Upper lobe of right lung (tissue), 1 donor: ENCODE measurements around the gene FPR2. TPM values are rescaled to one million over a fixed set of nuclear protein-coding genes. Genes with fewer than 3 reads are reported as not detected.

ENCODE experiments used
- ATAC-seq: fragments of 200-7000 bp; cut with Tn5 transposase; one replicate; pipeline ENCODE4 v1.9.1; 2020; ENCODE audit warnings: mild to moderate bottlenecking, moderate library complexity
- DNase-seq: peaks from one replicate; pipeline ENCODE4 v3.0.0-alpha.2; 2020
- H3K27ac ChIP-seq: fragments of 200-600 bp; one replicate; pipeline ENCODE4 v1.8.0; 2022
- H3K27me3 ChIP-seq: fragments of 200-600 bp; one replicate; pipeline ENCODE4 v1.8.0; 2022; ENCODE audit warnings: mild to moderate bottlenecking
- H3K36me3 ChIP-seq: fragments of 200-600 bp; one replicate; pipeline ENCODE4 v1.8.0; 2022
- H3K4me1 ChIP-seq: fragments of 200-600 bp; one replicate; pipeline ENCODE4 v1.8.0; 2022
- H3K4me3 ChIP-seq: fragments of 200-600 bp; one replicate; pipeline ENCODE4 v1.8.0; 2022; ENCODE audit warnings: mild to moderate bottlenecking
- H3K9me3 ChIP-seq: fragments of 200-600 bp; one replicate; pipeline ENCODE4 v1.8.0; 2022
- CTCF ChIP-seq: fragments of 200-600 bp; IDR thresholded peaks from one replicate; pipeline ENCODE4 v1.8.0; 2022; ENCODE audit warnings: antibody characterized with exemption
- intact Hi-C: fragments of 100-400 bp; cut with DNase I; formaldehyde crosslinking; loops from one replicate; pipeline ENCODE4 v1.11.0; 2022
- long read RNA-seq: library from polyadenylated mRNA; unstranded; transcript quantifications from one replicate; pipeline ENCODE4 v2.0.0, GENCODE V29; 2021
- total RNA-seq: library from RNA; stranded (reverse); fragmentation: NEBNext Ultra II Directional; extraction: Animal tissue kit (Norgen Biotek cat#: 25700); gene quantifications from one replicate; pipeline ENCODE4 v1.2.1, GENCODE V29; 2021
- donor health status: DM: no; HTN: yes; CAD: no; lungs with severe emphysema.

The FPR2 gene
- total RNA-seq, result 12.5 TPM
- long read RNA-seq, transcript FPR2-201 (2 exons, 2,262 nt), result major isoform, 15 of 25 reads
- long read RNA-seq, transcript FPR2-203 (3 exons, 1,544 nt), result minor isoform, 6 of 25 reads
- long read RNA-seq, partial matches to known transcripts, result 0 of 25 reads
- long read RNA-seq, other reads (novel, unspliced or antisense), result 4 of 25 reads

- DNase-seq (no peak), ATAC-seq (peak; percentile 81)
- Histone ChIP-seq H3K27ac (no peak within 1 kb of the TSS), H3K27me3 (peaks cover 13% of the 10 kb centered on the region), H3K9me3 (no peaks in the 10 kb centered on the region), H3K36me3 (no peaks in the 10 kb centered on the region), H3K4me1 (no peaks in the 10 kb centered on the region), H3K4me3 (no peak within 1 kb of the TSS)
- intact Hi-C loops, result no loop called here
- no peak for TF ChIP-seq CTCF
These were observed at the start of gene FPR2 for GRCh38 chr19:51760697-51761356. Gene FPR2, plus strand, starts transcription at chr19:51761180. Its CDS starts 7,479 bp downstream, at chr19:51768659.

- Histone ChIP-seq H3K27me3 (no peaks in the 10 kb centered on the region), H3K4me3 (no peak overlapping the region), H3K9me3 (no peaks in the 10 kb centered on the region), H3K4me1 (no peaks in the 10 kb centered on the region), H3K36me3 (peaks cover 9% of the 10 kb centered on the region), H3K27ac (no peak overlapping the region)
- TF ChIP-seq CTCF, result no peak
- ATAC-seq (no peak), DNase-seq (no peak)
- intact Hi-C loops, result no loop called here
These were observed 49.3 kb upstream of the FPR2 start for GRCh38 chr19:51711702-51712101.

GRCh38 chr19:51712461-51713081 is 48.4 kb upstream of the FPR2 start:
- H3K4me1 ChIP-seq, result no peaks in the 10 kb centered on the region
- H3K9me3 ChIP-seq, result no peaks in the 10 kb centered on the region
- peaks cover under 1% of the 10 kb centered on the region for H3K36me3 ChIP-seq
- H3K4me3 ChIP-seq, result no peak overlapping the region
- intact Hi-C loops, result no loop called here
- peak; percentile 32 for TF ChIP-seq CTCF
- DNase-seq (no peak), ATAC-seq (peak; percentile 60)
- H3K27ac ChIP-seq, result no peak overlapping the region
- H3K27me3 ChIP-seq, result peaks cover 6% of the 10 kb centered on the region

- no peaks in the 10 kb centered on the region for H3K4me1 ChIP-seq
- no peaks in the 10 kb centered on the region for H3K9me3 ChIP-seq
- no peak overlapping the region for H3K4me3 ChIP-seq
- DNase-seq, result no peak
- intact Hi-C loops, result no loop called here
- ATAC-seq, result peak; percentile 25
- no peak for TF ChIP-seq CTCF
- H3K36me3 ChIP-seq, result no peaks in the 10 kb centered on the region
- H3K27me3 ChIP-seq, result peaks cover 17% of the 10 kb centered on the region
- no peak overlapping the region for H3K27ac ChIP-seq
These were observed 47.4 kb upstream of the FPR2 start for GRCh38 chr19:51713319-51714285.

- intact Hi-C loops, result no loop called here
- ATAC-seq (peak; percentile 54), DNase-seq (no peak)
- no peak for TF ChIP-seq CTCF
- H3K4me1 ChIP-seq, result no peaks in the 10 kb centered on the region
- peaks cover 29% of the 10 kb centered on the region for H3K27me3 ChIP-seq
- H3K4me3 ChIP-seq, result no peak overlapping the region
- no peaks in the 10 kb centered on the region for H3K36me3 ChIP-seq
- no peak overlapping the region for H3K27ac ChIP-seq
- H3K9me3 ChIP-seq, result no peaks in the 10 kb centered on the region
These were observed 46.1 kb upstream of the FPR2 start for GRCh38 chr19:51714848-51715247.
